OCI-LY7 (cell line): ENCODE results near the gene UPF2. TPM values are rescaled to one million over a fixed set of nuclear protein-coding genes. Genes with fewer than 3 reads are reported as not detected.
"Not testable (repeated sequence)": the region's sequence is repeated elsewhere in the genome, so short reads cannot be mapped to it uniquely, and the experiment has no call there.

Source experiments
- BruUV-seq: library from RNA; stranded (reverse); fragments of 400-500 nt; replicated peaks from 2 replicates; lab custom pipeline; 2021; lab: Mats Ljungman, UMichigan
- CTCF ChIA-PET: fragments of 300-600 bp; sonication (Branson Sonifier 250); formaldehyde crosslinking; loops from one replicate; lab custom pipeline; 2022; ENCODE audit warnings: antibody characterized with exemption; ENCODE audit not compliant: unreplicated experiment; lab: Charles Lee
- POLR2A ChIA-PET: fragments of 300-600 bp; sonication (Branson Sonifier 250); formaldehyde crosslinking; loops from one replicate; lab custom pipeline; 2022; ENCODE audit warnings: antibody characterized with exemption; lab: Charles Lee
- DNase-seq: peaks from one replicate; pipeline ENCODE4 v3.0.0-alpha.2; 2015; ENCODE audit warnings: low spot score
- H2AFZ ChIP-seq: fragments of 200-600 bp; sonication (generic), shearing (Covaris generic); 2 replicates; pipeline ENCODE4 v1.6.1; 2014; ENCODE audit warnings: mild to moderate bottlenecking, antibody characterized with exemption, low read length, moderate library complexity
- H3K27ac ChIP-seq: fragments of 200-600 bp; sonication (generic); 2 replicates; pipeline ENCODE4 v1.5.1; 2014; ENCODE audit warnings: mixed run types, low read depth, mild to moderate bottlenecking, moderate library complexity, low read length, inconsistent platforms; ENCODE audit not compliant: poor library complexity, severe bottlenecking
- H3K36me3 ChIP-seq: fragments of 200-600 bp; sonication (generic); 2 replicates; pipeline ENCODE4 v1.6.1; 2014; ENCODE audit warnings: mild to moderate bottlenecking, antibody characterized with exemption, low read length, moderate library complexity, mixed read lengths; ENCODE audit not compliant: insufficient read depth
- H3K4me1 ChIP-seq: fragments of 200-600 bp; sonication (generic); 2 replicates; pipeline ENCODE4 v1.5.1; 2014; ENCODE audit warnings: mild to moderate bottlenecking, low read length; ENCODE audit not compliant: insufficient read depth, poor library complexity, severe bottlenecking
- H3K4me2 ChIP-seq: fragments of 200-600 bp; sonication (generic); 2 replicates; pipeline ENCODE4 v1.6.1; 2014; ENCODE audit warnings: mild to moderate bottlenecking, low read length
- H3K4me3 ChIP-seq: fragments of 200-600 bp; sonication (generic); 2 replicates; pipeline ENCODE4 v1.5.1; 2014; ENCODE audit warnings: mild to moderate bottlenecking, low read depth, low read length; ENCODE audit not compliant: poor library complexity, severe bottlenecking
- H3K79me2 ChIP-seq: fragments of 200-600 bp; sonication (generic); 2 replicates; pipeline ENCODE4 v1.6.1; 2016; ENCODE audit warnings: low read depth, mild to moderate bottlenecking, low read length, moderate library complexity, mixed read lengths; ENCODE audit not compliant: insufficient read depth
- H3K9me2 ChIP-seq: fragments of 200-600 bp; sonication (generic); 2 replicates; pipeline ENCODE4 v1.6.1; 2016; ENCODE audit warnings: mild to moderate bottlenecking, low read length, mixed read lengths; ENCODE audit not compliant: insufficient read depth
- H3K9me3 ChIP-seq: fragments of 200-600 bp; sonication (generic); 2 replicates; pipeline ENCODE4 v1.6.1; 2014; ENCODE audit warnings: mild to moderate bottlenecking, mixed run types, low read length, mixed read lengths
- H4K20me1 ChIP-seq: fragments of 200-600 bp; sonication (generic); 2 replicates; pipeline ENCODE4 v1.6.1; 2014; ENCODE audit warnings: mild to moderate bottlenecking, antibody characterized with exemption, low read length, moderate library complexity, mixed read lengths; ENCODE audit not compliant: insufficient read depth
- EZH2phosphoT487 ChIP-seq: fragments of 200-600 bp; sonication (generic); IDR thresholded peaks from 2 replicates; pipeline ENCODE4 v1.6.1; 2018; ENCODE audit warnings: low read depth, borderline replicate concordance, mild to moderate bottlenecking, mixed run types, antibody characterized with exemption, low read length, moderate library complexity, mixed read lengths
- intact Hi-C: fragments of 100-400 bp; cut with micrococcal nuclease; formaldehyde crosslinking; loops from one replicate; pipeline ENCODE4 v1.10.0; 2022; ENCODE audit not compliant: unreplicated experiment
- total RNA-seq, 2 experiments: library from RNA; depleted of rRNA in 1 of 2; stranded (reverse); fragments of >200 nt in 1 of 2; shearing (Covaris generic) in 1 of 2; gene quantifications; 2 replicates each; pipeline ENCODE4 v1.2.3, GENCODE V29; 2014 to 2022
- TF ChIP-seq, protein P1 (sequence below): fragments of 200-600 bp; sonication (generic); conservative IDR thresholded peaks from 2 replicates; pipeline ENCODE4 v1.5.1; 2014; ENCODE audit warnings: mild to moderate bottlenecking, antibody characterized with exemption, low read length, moderate library complexity, mixed read lengths

UPF2 gene
- total RNA-seq, 2 experiments from 2014 or later, result 24.8 to 46.8 TPM

DNA sequence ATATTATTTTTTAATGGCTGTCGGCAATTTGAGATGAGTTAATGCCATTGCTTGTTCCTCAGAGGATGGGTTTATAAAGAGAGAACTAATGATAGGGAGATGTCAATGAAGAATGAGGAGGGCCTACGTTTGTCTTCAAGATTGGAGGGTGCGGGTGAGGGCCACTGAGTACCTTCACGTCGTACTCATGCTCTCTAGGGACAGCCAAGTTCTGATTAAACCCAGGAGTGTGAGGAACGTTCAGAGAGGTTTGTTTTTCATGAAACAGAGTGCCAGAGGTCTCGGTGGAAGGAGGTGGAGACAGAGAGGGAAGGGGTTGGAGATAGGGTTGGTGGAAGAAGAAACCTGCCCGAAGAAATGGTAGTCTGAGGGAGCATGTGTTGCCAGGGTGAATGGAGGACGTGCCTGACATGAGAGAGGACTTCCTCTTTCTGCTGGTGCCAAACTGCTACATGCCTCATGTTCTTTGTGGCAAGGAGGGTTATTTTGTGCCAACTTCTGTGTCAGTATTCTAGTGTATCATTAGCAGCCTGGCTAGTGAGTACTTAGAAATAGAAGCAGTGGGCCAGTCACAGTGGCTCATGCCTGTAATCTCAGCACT lies 35.1 kb upstream of the UPF2 start:
- no peak for TF ChIP-seq EZH2phosphoT487
- TF ChIP-seq, protein P1, sequence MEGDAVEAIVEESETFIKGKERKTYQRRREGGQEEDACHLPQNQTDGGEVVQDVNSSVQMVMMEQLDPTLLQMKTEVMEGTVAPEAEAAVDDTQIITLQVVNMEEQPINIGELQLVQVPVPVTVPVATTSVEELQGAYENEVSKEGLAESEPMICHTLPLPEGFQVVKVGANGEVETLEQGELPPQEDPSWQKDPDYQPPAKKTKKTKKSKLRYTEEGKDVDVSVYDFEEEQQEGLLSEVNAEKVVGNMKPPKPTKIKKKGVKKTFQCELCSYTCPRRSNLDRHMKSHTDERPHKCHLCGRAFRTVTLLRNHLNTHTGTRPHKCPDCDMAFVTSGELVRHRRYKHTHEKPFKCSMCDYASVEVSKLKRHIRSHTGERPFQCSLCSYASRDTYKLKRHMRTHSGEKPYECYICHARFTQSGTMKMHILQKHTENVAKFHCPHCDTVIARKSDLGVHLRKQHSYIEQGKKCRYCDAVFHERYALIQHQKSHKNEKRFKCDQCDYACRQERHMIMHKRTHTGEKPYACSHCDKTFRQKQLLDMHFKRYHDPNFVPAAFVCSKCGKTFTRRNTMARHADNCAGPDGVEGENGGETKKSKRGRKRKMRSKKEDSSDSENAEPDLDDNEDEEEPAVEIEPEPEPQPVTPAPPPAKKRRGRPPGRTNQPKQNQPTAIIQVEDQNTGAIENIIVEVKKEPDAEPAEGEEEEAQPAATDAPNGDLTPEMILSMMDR, result no peak
- H3K9me2 ChIP-seq, result no peaks in the 10 kb centered on the region
- ChIA-PET POLR2A (interaction anchor here (0.7 kb wide), 2 partner anchors 48 to 414 kb away, joined by 3 read pairs; no protein-coding TSS in a partner anchor), CTCF (no interaction called here)
- no peaks in the 10 kb centered on the region for H3K9me3 ChIP-seq
- no TSS peak for BruUV-seq
- no peaks in the 10 kb centered on the region for H4K20me1 ChIP-seq
- intact Hi-C loops, result loop anchor here (10.0 kb wide), 1 partner anchor 117 kb away; the partner anchor contains the start of genes CDC123 and NUDT5
- H3K27ac ChIP-seq, result peak overlapping the region; percentile 63
- peaks cover 14% of the 10 kb centered on the region; the same call in 1 of the 2 replicates for H3K36me3 ChIP-seq
- DNase-seq, result peak; percentile 65
- H3K4me3 ChIP-seq, result peak overlapping the region; percentile 6
- H3K79me2 ChIP-seq, result peaks cover 36% of the 10 kb centered on the region
- peak overlapping the region; percentile 62 for H3K4me2 ChIP-seq
- H2AFZ ChIP-seq, result peak overlapping the region; percentile 78; the same call in 1 of the 2 replicates
- peaks cover 63% of the 10 kb centered on the region for H3K4me1 ChIP-seq

- TF ChIP-seq, protein P1, result no peak
- TF ChIP-seq EZH2phosphoT487, result no peak
- Histone ChIP-seq H3K79me2 (peaks cover 75% of the 10 kb centered on the region), H4K20me1 (no peaks in the 10 kb centered on the region), H2AFZ (peak overlapping the region; percentile 15; the same call in 1 of the 2 replicates), H3K36me3 (peaks cover 8% of the 10 kb centered on the region; the same call in 1 of the 2 replicates), H3K9me2 (no peaks in the 10 kb centered on the region), H3K4me1 (peaks cover 85% of the 10 kb centered on the region), H3K4me2 (peak overlapping the region; percentile 63), H3K27ac (peak overlapping the region; percentile 96), H3K9me3 (no peaks in the 10 kb centered on the region), H3K4me3 (peak overlapping the region; percentile 26)
- intact Hi-C loops, result loop anchor here (10.0 kb wide), 1 partner anchor 121 kb away; the partner anchor contains the start of genes CDC123 and NUDT5
- POLR2A ChIA-PET, result interaction anchor here (0.7 to 2.8 kb wide), 15 partner anchors 10 to 591 kb away, joined by 3 to 13 read pairs (median 4); partner anchors contain the start of gene UPF2
- CTCF ChIA-PET, result interaction anchor here (0.8 to 1.0 kb wide), 2 partner anchors 25 to 28 kb away, joined by 3 read pairs; no protein-coding TSS in a partner anchor
- BruUV-seq, result no TSS peak
- peak; percentile 39 for DNase-seq
These were observed 30.9 kb upstream of the UPF2 start for GRCh38 chr10:12073526-12073925.

DNA sequence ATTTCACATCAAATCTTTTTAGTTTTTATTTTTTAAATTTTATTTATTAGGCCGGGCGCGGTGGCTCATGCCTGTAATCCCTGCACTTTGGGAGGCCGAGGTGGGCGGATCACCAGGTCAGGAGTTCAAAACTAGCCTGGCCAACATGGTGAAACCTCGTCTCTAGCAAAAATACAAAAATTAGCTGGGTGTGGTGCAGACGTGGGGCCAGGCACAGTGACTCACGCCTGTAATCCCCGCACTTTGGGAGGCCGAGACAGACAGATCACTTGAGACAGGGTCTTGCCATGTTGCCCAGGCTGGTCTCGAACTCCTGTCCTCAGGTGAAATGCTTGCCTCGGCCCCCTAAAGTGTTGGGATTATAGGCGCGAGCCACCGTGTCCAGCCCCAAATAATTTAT lies 28.8 kb upstream of the UPF2 start:
- H3K4me2 ChIP-seq, result peak overlapping the region; percentile 88; the same call in 1 of the 2 replicates
- POLR2A ChIA-PET, result interaction anchor here (1.7 kb wide), 1 partner anchor 29 kb away, joined by 7 read pairs; the partner anchor contains the start of gene UPF2
- H3K9me2 ChIP-seq, H2AFZ ChIP-seq, DNase-seq, H3K4me3 ChIP-seq, BruUV-seq, CTCF ChIA-PET, H3K9me3 ChIP-seq, H3K36me3 ChIP-seq, H4K20me1 ChIP-seq: not testable (repeated sequence)
- intact Hi-C loops, result loop anchor here (10.0 kb wide), 1 partner anchor 123 kb away; the partner anchor contains the start of genes CDC123 and NUDT5
- H3K27ac ChIP-seq, result peak overlapping the region; percentile 11
- peaks cover 62% of the 10 kb centered on the region for H3K79me2 ChIP-seq
- H3K4me1 ChIP-seq, result peaks cover 72% of the 10 kb centered on the region
